Endothelial cell of umbilical vein (primary cell): ENCODE results near the gene MITF. TPM values are rescaled to one million over a fixed set of nuclear protein-coding genes. Genes with fewer than 3 reads are reported as not detected.

Experiments
- BruUV-seq: library from RNA; stranded (reverse); fragments of 400-500 nt; replicated peaks from 2 replicates; lab custom pipeline; 2021; lab: Mats Ljungman, UMichigan
- CTCF ChIA-PET: fragments of 300-600, 350-600 bp; sonication (Branson Sonifier 250); formaldehyde crosslinking; loops from one replicate; lab custom pipeline; 2021; ENCODE audit warnings: antibody characterized with exemption, inconsistent platforms; lab: Charles Lee
- POLR2A ChIA-PET: fragments of 300-600, 350-600 bp; sonication (Branson Sonifier 250); formaldehyde crosslinking; loops from one replicate; lab custom pipeline; 2021; ENCODE audit warnings: antibody characterized with exemption, inconsistent platforms; lab: Charles Lee
- DNase-seq: peaks from one replicate; pipeline ENCODE4 v3.0.0-alpha.2; 2011; ENCODE audit warnings: low read depth, low spot score
- FAIRE-seq: peaks from 2 replicates; lab custom pipeline; 2011; peaks lifted over from hg19 to GRCh38; lab: Jason Lieb, UNC
- H2AFZ ChIP-seq: 2 replicates; pipeline ENCODE4 v1.6.0; 2012; ENCODE audit warnings: low read depth, low read length, control low read depth, inconsistent platforms
- H3K27ac ChIP-seq: 2 replicates; pipeline ENCODE4 v1.5.1; 2011; ENCODE audit warnings: low read depth, mild to moderate bottlenecking, control low read depth, low read length, moderate library complexity; ENCODE audit not compliant: insufficient read depth
- H3K27me3 ChIP-seq, 2 experiments: 2 replicates each; pipeline versions ENCODE4 v1.6.0 to v1.6.1; 2011; ENCODE audit warnings: low read length in 2 of 2, mixed read lengths in 1 of 2; ENCODE audit not compliant: control insufficient read depth in 2 of 2, insufficient read depth in 2 of 2
- H3K36me3 ChIP-seq, 2 experiments: 2 replicates in 1 of 2; 3 replicates in 1 of 2; pipeline ENCODE4 v1.5.1; 2011; ENCODE audit warnings: low read length in 2 of 2, mild to moderate bottlenecking in 1 of 2, moderate library complexity in 1 of 2; ENCODE audit not compliant: control insufficient read depth in 2 of 2, insufficient read depth in 2 of 2; ENCODE audit errors: extremely low read depth in 1 of 2
- H3K4me1 ChIP-seq: 3 replicates; pipeline ENCODE4 v1.5.1; 2011; ENCODE audit warnings: mild to moderate bottlenecking, low read length; ENCODE audit not compliant: control insufficient read depth, insufficient read depth; ENCODE audit errors: extremely low read depth
- H3K4me2 ChIP-seq: 2 replicates; pipeline ENCODE4 v1.6.1; 2011; ENCODE audit warnings: low read length, control low read depth, mixed read lengths; ENCODE audit not compliant: insufficient read depth
- H3K4me3 ChIP-seq, 3 experiments: fragments of 200-600 bp in 1 of 3; sonication (generic), shearing (Covaris generic) in 1 of 3; replicated peaks in 1 of 3; 2 replicates each; pipeline ENCODE4 v1.5.1; 2011 to 2016; ENCODE audit warnings: control low read depth in 3 of 3, low read length in 3 of 3, mild to moderate bottlenecking in 2 of 3, inconsistent platforms in 1 of 3, low read depth in 1 of 3, moderate library complexity in 1 of 3; ENCODE audit not compliant: insufficient read depth in 1 of 3
- H3K79me2 ChIP-seq: 2 replicates; pipeline ENCODE4 v1.6.0; 2012; ENCODE audit warnings: low read length, inconsistent platforms; ENCODE audit not compliant: control insufficient read depth, insufficient read depth
- H3K9ac ChIP-seq: replicated peaks from 2 replicates; pipeline ENCODE3; 2011; ENCODE audit warnings: low read length, control low read depth; ENCODE audit not compliant: insufficient read depth; ENCODE audit errors: extremely low read depth
- H3K9me1 ChIP-seq: replicated peaks from 3 replicates; pipeline ENCODE4 v1.6.0; 2011; ENCODE audit warnings: mild to moderate bottlenecking, low read length; ENCODE audit not compliant: control insufficient read depth, insufficient read depth; ENCODE audit errors: extremely low read depth
- H3K9me3 ChIP-seq: replicated peaks from 2 replicates; pipeline ENCODE4 v1.5.1; 2012; ENCODE audit warnings: low read length, inconsistent platforms; ENCODE audit not compliant: control insufficient read depth, insufficient read depth
- H4K20me1 ChIP-seq: replicated peaks from 2 replicates; pipeline ENCODE3; 2011; ENCODE audit warnings: mild to moderate bottlenecking, low read length; ENCODE audit not compliant: control insufficient read depth, insufficient read depth; ENCODE audit errors: extremely low read depth
- EZH2 ChIP-seq: IDR thresholded peaks from 2 replicates; pipeline ENCODE4 v1.6.1; 2012; ENCODE audit warnings: borderline replicate concordance, low read depth, mild to moderate bottlenecking, moderate library complexity, low read length, inconsistent platforms; ENCODE audit not compliant: severe bottlenecking
- FOS ChIP-seq: IDR thresholded peaks from 2 replicates; pipeline ENCODE4 v1.6.1; 2011; ENCODE audit warnings: mild to moderate bottlenecking, low read length, moderate library complexity, borderline replicate concordance; ENCODE audit not compliant: insufficient read depth
- GATA2 ChIP-seq: IDR thresholded peaks from 2 replicates; pipeline ENCODE4 v1.7.0; 2011; ENCODE audit warnings: low read depth, mild to moderate bottlenecking, moderate library complexity, mixed read lengths, low read length; ENCODE audit not compliant: insufficient read length, insufficient read depth
- JUN ChIP-seq: IDR thresholded peaks from 2 replicates; pipeline ENCODE4 v1.6.1; 2011; ENCODE audit warnings: borderline replicate concordance, low read depth; ENCODE audit not compliant: insufficient read length, insufficient read depth
- MYC ChIP-seq: IDR thresholded peaks from one replicate; pipeline ENCODE4 v1.6.1; 2011; ENCODE audit warnings: mild to moderate bottlenecking, low read depth, low read length
- POLR2A ChIP-seq: IDR thresholded peaks from 2 replicates; pipeline ENCODE4 v1.6.1; 2012; ENCODE audit warnings: low read depth, mild to moderate bottlenecking, control low read depth, low read length
- dilution Hi-C: fragments of 300-500 bp; cut with MboI; formaldehyde crosslinking; loops from one replicate; pipeline ENCODE4 v1.15.0; 2019; ENCODE audit warnings: low sequenced_read_pairs; ENCODE audit not compliant: extremely low pct_ligation_motif_present
- intact Hi-C: fragments of 100-400 bp; cut with micrococcal nuclease; formaldehyde crosslinking; loops from one replicate; pipeline ENCODE4 v1.10.0; 2022
- polyA plus RNA-seq, 4 experiments: library from polyadenylated mRNA; depleted of rRNA in 3 of 4; stranded (reverse) in 3 of 4; unstranded in 1 of 4; fragments of >200 nt; gene quantifications; 2 replicates each; pipeline versions ENCODE4 v1.2.1 to v1.2.3, GENCODE V29; 2011 to 2012; ENCODE audit warnings: missing spikeins in 1 of 4
- total RNA-seq: library from RNA; stranded (reverse); gene quantifications from 2 replicates; pipeline ENCODE4 v1.2.3, GENCODE V29; 2021
- TF ChIP-seq, protein P1 (sequence below): IDR thresholded peaks from 2 replicates; pipeline ENCODE4 v1.6.1; 2011; ENCODE audit not compliant: insufficient read depth, insufficient read length

Gene MITF
- total and polyA plus RNA-seq, 2 donors (not counting 3 experiments of a cell fraction or from before 2014, with no cell fraction given), result 1.6 to 2.5 TPM

DNA sequence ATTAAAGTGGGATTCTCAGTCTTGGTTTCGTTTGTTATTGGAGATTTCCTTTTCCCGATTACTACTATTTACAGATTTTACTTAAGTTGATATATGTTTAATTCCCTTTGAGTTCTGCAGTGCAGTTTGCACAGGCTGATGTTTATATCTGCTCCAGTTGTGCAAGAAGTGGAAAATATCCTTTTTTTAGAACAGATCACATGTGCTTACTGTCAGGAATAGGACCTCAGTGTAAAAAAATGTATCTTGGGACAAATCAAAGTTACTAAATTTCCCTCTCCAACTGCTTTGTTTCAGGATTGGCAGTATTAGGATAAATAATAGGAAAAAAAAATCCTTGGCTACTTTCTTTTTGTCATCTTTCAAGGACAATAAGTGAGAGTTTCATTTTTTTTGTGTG is 6.9 kb downstream of the MITF start:
- BruUV-seq, result no TSS peak
- TF ChIP-seq GATA2, result no peak
- no peak for TF ChIP-seq FOS
- no peak for TF ChIP-seq JUN
- H2AFZ ChIP-seq, result no peak overlapping the region
- POLR2A ChIA-PET, result no interaction called here
- H3K9me1 ChIP-seq, result no peaks in the 10 kb centered on the region
- H3K4me3 ChIP-seq, result no peak overlapping the region
- H3K27ac ChIP-seq, result no peak overlapping the region
- DNase-seq (no peak), FAIRE-seq (no peak)
- no peaks in the 10 kb centered on the region for H3K27me3 ChIP-seq
- dilution Hi-C loops, result no loop called here
- no peaks in the 10 kb centered on the region for H3K79me2 ChIP-seq
- no peaks in the 10 kb centered on the region for H3K9me3 ChIP-seq
- H3K9ac ChIP-seq, result no peak overlapping the region
- CTCF ChIA-PET, result no interaction called here
- H3K4me1 ChIP-seq, result no peaks in the 10 kb centered on the region
- H3K36me3 ChIP-seq, result no peaks in the 10 kb centered on the region
- H4K20me1 ChIP-seq, result no peaks in the 10 kb centered on the region
- H3K4me2 ChIP-seq, result no peak overlapping the region
- intact Hi-C loops, result no loop called here

DNA sequence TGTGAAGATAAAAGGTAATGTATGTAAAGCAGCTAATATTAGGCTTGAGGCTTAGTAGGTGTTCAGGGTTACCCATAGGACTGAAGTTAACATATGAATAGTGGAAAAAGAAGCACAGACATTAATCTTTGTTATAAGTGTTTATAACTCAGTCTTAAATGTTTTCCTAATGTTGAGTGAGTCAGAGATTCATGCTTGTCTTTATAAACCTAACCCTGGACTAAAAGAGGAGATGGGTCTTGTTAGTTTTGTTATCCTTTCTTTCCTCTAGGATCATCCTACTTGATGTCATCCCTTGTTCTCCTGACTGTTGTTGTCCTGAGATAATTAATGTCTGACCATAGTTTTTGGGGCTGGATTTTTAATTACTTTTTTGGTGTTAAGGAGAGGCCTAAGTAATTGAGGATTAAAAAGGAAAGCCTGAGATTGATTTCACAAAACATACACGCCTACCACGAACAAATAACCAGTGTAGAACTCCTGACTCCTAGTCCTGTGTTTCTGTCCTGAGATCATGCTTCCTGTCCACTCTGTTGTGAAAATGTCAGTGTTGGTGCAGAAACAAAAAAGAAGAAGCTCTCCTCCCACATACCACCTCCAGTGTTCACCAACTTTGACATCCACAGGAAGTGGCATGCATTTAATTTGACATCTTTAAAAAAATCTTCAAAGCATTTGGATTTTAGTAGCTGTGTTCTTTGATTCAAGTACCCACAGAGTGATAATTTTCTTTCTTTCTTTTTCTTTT is 8.4 kb downstream of the MITF start:
- FAIRE-seq (no peak), DNase-seq (no peak)
- Histone ChIP-seq H2AFZ (no peak overlapping the region), H3K9ac (no peak overlapping the region), H3K79me2 (no peaks in the 10 kb centered on the region), H3K9me3 (no peaks in the 10 kb centered on the region), H3K27me3 (no peaks in the 10 kb centered on the region), H3K36me3 (no peaks in the 10 kb centered on the region), H3K9me1 (no peaks in the 10 kb centered on the region), H4K20me1 (no peaks in the 10 kb centered on the region), H3K4me2 (no peak overlapping the region), H3K4me1 (no peaks in the 10 kb centered on the region), H3K4me3 (no peak overlapping the region), H3K27ac (no peak overlapping the region)
- TF ChIP-seq EZH2 (no peak), MYC (no peak), JUN (no peak), POLR2A (no peak), GATA2 (no peak), FOS (no peak)
- TF ChIP-seq, protein P1, sequence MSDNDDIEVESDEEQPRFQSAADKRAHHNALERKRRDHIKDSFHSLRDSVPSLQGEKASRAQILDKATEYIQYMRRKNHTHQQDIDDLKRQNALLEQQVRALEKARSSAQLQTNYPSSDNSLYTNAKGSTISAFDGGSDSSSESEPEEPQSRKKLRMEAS, result no peak
- intact Hi-C loops, result no loop called here
- no TSS peak for BruUV-seq
- CTCF ChIA-PET, result interaction anchor here (1.6 kb wide), 1 partner anchor 8 kb away, joined by 5 read pairs; the partner anchor contains the start of gene MITF
- dilution Hi-C loops, result no loop called here
- POLR2A ChIA-PET, result no interaction called here
